OCI-LY1 (cell line): ENCODE data around the gene CTIF.

Source experiments
- H2AFZ ChIP-seq: fragments of 200-600 bp; sonication (generic), shearing (Covaris generic); 2 replicates; pipeline ENCODE4 v1.6.0; 2014; ENCODE audit warnings: antibody characterized with exemption, mild to moderate bottlenecking, low read length
- H3F3A ChIP-seq: fragments of 200-600 bp; sonication (generic), shearing (Covaris generic); 2 replicates; pipeline ENCODE4 v1.6.0; 2014; ENCODE audit warnings: mild to moderate bottlenecking, antibody characterized with exemption, low read length, moderate library complexity; ENCODE audit not compliant: insufficient read depth
- H3K27ac ChIP-seq: fragments of 200-600 bp; sonication (generic); 2 replicates; pipeline ENCODE4 v1.5.1; 2014; ENCODE audit warnings: low read length, mixed run types, mild to moderate bottlenecking, low read depth; ENCODE audit not compliant: poor library complexity, severe bottlenecking
- H3K27me3 ChIP-seq: fragments of 200-600 bp; sonication (generic); 2 replicates; pipeline ENCODE4 v1.6.0; 2014; ENCODE audit warnings: antibody characterized with exemption, mild to moderate bottlenecking, low read length, moderate library complexity; ENCODE audit not compliant: insufficient read depth
- H3K36me3 ChIP-seq: fragments of 200-600 bp; sonication (generic); 2 replicates; pipeline ENCODE4 v1.6.1; 2014; ENCODE audit warnings: mild to moderate bottlenecking, antibody characterized with exemption, low read length, moderate library complexity, mixed read lengths; ENCODE audit not compliant: insufficient read depth
- H3K4me1 ChIP-seq: fragments of 200-600 bp; sonication (generic); 2 replicates; pipeline ENCODE4 v1.5.1; 2014; ENCODE audit warnings: mild to moderate bottlenecking, low read length, moderate library complexity; ENCODE audit not compliant: insufficient read depth, severe bottlenecking
- H3K4me2 ChIP-seq: fragments of 200-600 bp; sonication (generic), shearing (Covaris generic); 2 replicates; pipeline ENCODE4 v1.6.1; 2014; ENCODE audit warnings: low read length
- H3K4me3 ChIP-seq: fragments of 200-600 bp; sonication (generic); 2 replicates; pipeline ENCODE4 v1.5.1; 2014; ENCODE audit warnings: low read length, low read depth, mild to moderate bottlenecking, mixed read lengths; ENCODE audit not compliant: poor library complexity, severe bottlenecking
- H3K79me2 ChIP-seq: fragments of 200-600 bp; shearing (Covaris generic); 2 replicates; pipeline ENCODE4 v1.6.1; 2016; ENCODE audit warnings: mixed run types, low read length, mixed read lengths; ENCODE audit not compliant: insufficient read depth
- H3K9ac ChIP-seq: fragments of 200-600 bp; sonication (generic), shearing (Covaris generic); 2 replicates; pipeline ENCODE4 v1.6.1; 2014; ENCODE audit warnings: mild to moderate bottlenecking, low read length, mixed read lengths
- H3K9me2 ChIP-seq: fragments of 200-600 bp; sonication (generic), shearing (Covaris generic); 2 replicates; pipeline ENCODE4 v1.6.1; 2014; ENCODE audit warnings: low read depth, mild to moderate bottlenecking, low read length, mixed read lengths
- H3K9me3 ChIP-seq: fragments of 200-600 bp; shearing (Covaris generic); 2 replicates; pipeline ENCODE4 v1.6.1; 2014; ENCODE audit warnings: low read length, mixed read lengths
- H4K20me1 ChIP-seq: fragments of 200-600 bp; sonication (generic), shearing (Covaris generic); 2 replicates; pipeline ENCODE4 v1.6.0; 2016; ENCODE audit warnings: mild to moderate bottlenecking, low read length; ENCODE audit not compliant: insufficient read depth
- EZH2 ChIP-seq: fragments of 200-600 bp; sonication (generic), shearing (Covaris generic); IDR thresholded peaks from 2 replicates; pipeline ENCODE4 v1.8.0; 2017; ENCODE audit warnings: borderline replicate concordance, mixed run types, mild to moderate bottlenecking, antibody characterized with exemption, low read length, moderate library complexity, mixed read lengths
- TF ChIP-seq, protein P1 (sequence below): fragments of 200-600 bp; sonication (generic), shearing (Covaris generic); IDR thresholded peaks from 2 replicates; pipeline ENCODE4 v1.5.1; 2017; ENCODE audit warnings: mild to moderate bottlenecking, antibody characterized with exemption, low read length, moderate library complexity, mixed read lengths

CTIF gene

DNA sequence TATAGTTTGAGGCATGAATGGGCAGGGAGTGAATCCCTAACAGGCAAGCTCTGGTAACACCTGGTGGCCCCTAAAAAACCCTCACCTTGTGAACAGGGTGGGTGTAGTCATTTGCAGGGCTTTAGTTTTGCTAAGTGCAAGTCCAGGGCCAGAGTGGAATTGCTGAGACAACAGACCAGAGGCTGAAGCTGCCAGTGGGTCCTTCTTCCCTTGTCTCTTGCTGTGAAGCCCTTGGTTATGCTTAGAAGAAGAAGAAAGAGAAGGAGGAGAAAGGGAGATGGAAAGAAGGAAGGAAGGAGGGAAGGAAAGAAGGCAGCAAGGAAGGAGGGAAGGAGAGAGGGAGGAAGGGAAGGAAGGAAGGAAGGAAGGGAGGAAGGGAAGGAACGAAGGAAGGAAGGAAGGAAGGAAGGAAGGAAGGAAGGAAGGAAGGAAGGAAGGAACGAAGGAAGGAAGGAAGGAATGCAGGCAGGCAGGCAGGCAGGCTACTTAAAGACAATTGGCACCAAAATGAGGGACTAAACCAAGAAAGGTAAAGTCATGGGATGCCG is 366.1 kb downstream of the CTIF start:
- no peaks in the 10 kb centered on the region for H3K9me2 ChIP-seq

DNA sequence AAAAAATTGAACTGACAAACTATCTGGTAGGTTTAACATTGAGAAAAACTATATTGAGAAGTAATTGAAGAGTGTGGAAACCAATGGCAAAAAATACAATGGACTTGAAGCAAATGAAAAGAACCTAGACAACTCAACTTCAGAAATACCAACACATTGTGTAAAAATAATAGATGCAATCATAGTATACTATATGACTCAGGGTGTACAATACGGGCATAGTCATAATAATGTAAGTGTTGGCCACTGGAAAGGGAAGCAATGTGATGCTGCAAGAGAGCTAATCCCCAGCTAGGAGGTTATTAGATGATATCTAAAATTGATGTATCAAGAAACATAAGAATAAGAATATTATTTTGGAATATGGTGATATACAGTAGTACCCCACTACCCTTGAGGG is 366.7 kb downstream of the CTIF start:
- Histone ChIP-seq H3K79me2 (no peaks in the 10 kb centered on the region), H3K9me2 (no peaks in the 10 kb centered on the region), H3K36me3 (no peaks in the 10 kb centered on the region), H4K20me1 (no peaks in the 10 kb centered on the region), H3K4me3 (no peak overlapping the region), H3F3A (no peaks in the 10 kb centered on the region), H3K9me3 (0 out of 2 replicates have a peak, but pooled peaks cover 8% of the 10 kb centered on the region), H3K4me1 (peaks cover 4% of the 10 kb centered on the region), H2AFZ (no peak overlapping the region), H3K9ac (no peak overlapping the region), H3K4me2 (no peak overlapping the region), H3K27ac (no peak overlapping the region), H3K27me3 (peaks cover 20% of the 10 kb centered on the region; the same call in 1 of the 2 replicates)
- no peak for TF ChIP-seq EZH2
- TF ChIP-seq, protein P1, sequence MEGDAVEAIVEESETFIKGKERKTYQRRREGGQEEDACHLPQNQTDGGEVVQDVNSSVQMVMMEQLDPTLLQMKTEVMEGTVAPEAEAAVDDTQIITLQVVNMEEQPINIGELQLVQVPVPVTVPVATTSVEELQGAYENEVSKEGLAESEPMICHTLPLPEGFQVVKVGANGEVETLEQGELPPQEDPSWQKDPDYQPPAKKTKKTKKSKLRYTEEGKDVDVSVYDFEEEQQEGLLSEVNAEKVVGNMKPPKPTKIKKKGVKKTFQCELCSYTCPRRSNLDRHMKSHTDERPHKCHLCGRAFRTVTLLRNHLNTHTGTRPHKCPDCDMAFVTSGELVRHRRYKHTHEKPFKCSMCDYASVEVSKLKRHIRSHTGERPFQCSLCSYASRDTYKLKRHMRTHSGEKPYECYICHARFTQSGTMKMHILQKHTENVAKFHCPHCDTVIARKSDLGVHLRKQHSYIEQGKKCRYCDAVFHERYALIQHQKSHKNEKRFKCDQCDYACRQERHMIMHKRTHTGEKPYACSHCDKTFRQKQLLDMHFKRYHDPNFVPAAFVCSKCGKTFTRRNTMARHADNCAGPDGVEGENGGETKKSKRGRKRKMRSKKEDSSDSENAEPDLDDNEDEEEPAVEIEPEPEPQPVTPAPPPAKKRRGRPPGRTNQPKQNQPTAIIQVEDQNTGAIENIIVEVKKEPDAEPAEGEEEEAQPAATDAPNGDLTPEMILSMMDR = no peak

More for the DNA sequence above, 366.1 kb downstream of the CTIF start:
- Histone ChIP-seq H3K27me3 (peaks cover 20% of the 10 kb centered on the region; the same call in 1 of the 2 replicates), H3K4me3 (no peak overlapping the region), H3K79me2 (no peaks in the 10 kb centered on the region), H2AFZ (no peak overlapping the region), H4K20me1 (no peaks in the 10 kb centered on the region), H3K9me3 (0 out of 2 replicates have a peak, but pooled peaks cover 8% of the 10 kb centered on the region), H3F3A (no peaks in the 10 kb centered on the region), H3K4me2 (no peak overlapping the region), H3K4me1 (peaks cover 4% of the 10 kb centered on the region), H3K36me3 (no peaks in the 10 kb centered on the region), H3K9ac (no peak overlapping the region), H3K27ac (no peak overlapping the region)
- TF ChIP-seq, protein P1 = no peak
- TF ChIP-seq EZH2 = no peak

DNA sequence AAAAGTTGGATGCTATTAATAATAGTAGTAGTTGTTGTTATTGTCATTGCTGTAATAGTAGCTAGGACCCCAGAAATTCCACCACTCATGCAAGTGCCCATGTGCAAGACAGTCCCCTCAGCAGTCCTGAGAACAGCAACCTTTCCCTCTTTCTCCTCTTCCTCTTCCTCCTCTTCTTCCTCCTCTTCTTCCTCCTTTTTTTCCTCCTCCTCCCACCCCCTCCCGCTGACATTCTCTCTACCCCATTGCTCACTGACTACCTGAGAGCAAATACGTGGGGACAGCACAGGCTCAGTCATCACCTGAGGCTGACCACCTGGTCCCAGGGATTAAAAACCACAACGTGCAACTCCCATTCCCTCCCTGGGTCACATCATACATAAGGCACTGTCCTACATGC is 370.1 kb downstream of the CTIF start:
- no peak overlapping the region for H3K4me3 ChIP-seq
- H3K27ac ChIP-seq = no peak overlapping the region
- no peaks in the 10 kb centered on the region for H3K9me2 ChIP-seq
- 0 out of 2 replicates have a peak, but pooled peaks cover 8% of the 10 kb centered on the region for H3K9me3 ChIP-seq
- H3K4me2 ChIP-seq = no peak overlapping the region
- no peaks in the 10 kb centered on the region for H3K4me1 ChIP-seq
- no peak overlapping the region for H3K9ac ChIP-seq
- no peaks in the 10 kb centered on the region for H3K79me2 ChIP-seq
- H4K20me1 ChIP-seq = no peaks in the 10 kb centered on the region
- H3K27me3 ChIP-seq = peaks cover 9% of the 10 kb centered on the region; the same call in 1 of the 2 replicates
- H3F3A ChIP-seq = no peaks in the 10 kb centered on the region
- H2AFZ ChIP-seq = no peak overlapping the region
- H3K36me3 ChIP-seq = no peaks in the 10 kb centered on the region
- TF ChIP-seq EZH2 = no peak

DNA sequence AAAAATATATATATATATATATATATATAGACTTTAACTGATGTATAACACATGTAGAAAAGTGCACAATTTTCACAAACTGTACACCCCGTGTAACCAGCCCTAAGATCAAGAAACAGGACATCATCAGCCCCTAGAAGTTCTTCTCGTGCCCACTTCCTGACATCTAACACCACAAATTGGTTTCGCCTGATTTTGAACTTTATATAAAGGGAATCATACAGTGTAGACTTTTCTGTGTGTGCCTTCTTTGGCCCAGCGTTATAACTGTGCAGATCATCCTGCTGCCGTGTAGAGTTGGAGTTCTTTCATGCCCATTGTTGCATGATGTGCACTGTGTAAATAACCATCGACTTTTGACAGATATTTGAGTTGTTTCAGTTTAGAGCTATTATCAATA is 370.9 kb downstream of the CTIF start:
- no peak overlapping the region for H2AFZ ChIP-seq
- no peaks in the 10 kb centered on the region for H3K4me1 ChIP-seq
- H3K9me3 ChIP-seq = 0 out of 2 replicates have a peak, but pooled peaks cover 3% of the 10 kb centered on the region
- no peaks in the 10 kb centered on the region for H3K36me3 ChIP-seq
- no peak overlapping the region for H3K9ac ChIP-seq
- TF ChIP-seq, protein P1 = no peak
- TF ChIP-seq EZH2 = no peak
- peaks cover 3% of the 10 kb centered on the region; the same call in 1 of the 2 replicates for H3K27me3 ChIP-seq
- no peak overlapping the region for H3K4me2 ChIP-seq
- no peaks in the 10 kb centered on the region for H3F3A ChIP-seq
- no peaks in the 10 kb centered on the region for H3K9me2 ChIP-seq
- H3K27ac ChIP-seq = no peak overlapping the region
- no peaks in the 10 kb centered on the region for H4K20me1 ChIP-seq
- H3K4me3 ChIP-seq = no peak overlapping the region
- H3K79me2 ChIP-seq = no peaks in the 10 kb centered on the region
